HL-60 (cell line): ENCODE results near the gene PTBP3.

Source experiments
- DNase-seq, 2 experiments: peaks; one replicate each; pipeline ENCODE4 v3.0.0-alpha.2; 2010 to 2020; ENCODE audit warnings: low read depth in 1 of 2, low spot score in 1 of 2
- H3K27ac ChIP-seq: fragments of 250-450 bp; sonication (Bioruptor Pico); replicated peaks from 2 replicates; pipeline ENCODE4 v1.5.1; 2020; ENCODE audit warnings: mild to moderate bottlenecking, moderate library complexity
- H3K27me3 ChIP-seq: fragments of 250-450 bp; sonication (Bioruptor Pico); 2 replicates; pipeline ENCODE4 v1.5.1; 2021; ENCODE audit warnings: mild to moderate bottlenecking, moderate library complexity; ENCODE audit not compliant: insufficient read depth, poor library complexity, severe bottlenecking
- H3K4me3 ChIP-seq: replicated peaks from 2 replicates; pipeline ENCODE4 v1.5.1; 2011; ENCODE audit warnings: mild to moderate bottlenecking, control low read depth, low read length; ENCODE audit not compliant: insufficient read depth
- CTCF ChIP-seq: IDR thresholded peaks from one replicate; pipeline ENCODE4 v1.5.1; 2011; ENCODE audit warnings: low read length, control low read depth, inconsistent platforms; ENCODE audit not compliant: insufficient read depth
- GABPA ChIP-seq: IDR thresholded peaks from 2 replicates; pipeline ENCODE4 v1.6.1; 2012; ENCODE audit warnings: low read depth
- POLR2AphosphoS5 ChIP-seq: IDR thresholded peaks from 2 replicates; pipeline ENCODE4 v1.6.1; 2012; ENCODE audit warnings: low read depth
- REST ChIP-seq: IDR thresholded peaks from 2 replicates; pipeline ENCODE4 v1.6.1; 2012; ENCODE audit warnings: low read depth; ENCODE audit not compliant: insufficient replicate concordance
- SPI1 ChIP-seq: IDR thresholded peaks from 2 replicates; pipeline ENCODE4 v1.6.1; 2012; ENCODE audit warnings: low read depth, mild to moderate bottlenecking, borderline replicate concordance
- long read RNA-seq: library from polyadenylated mRNA; unstranded; transcript quantifications from one replicate; pipeline ENCODE4 v2.0.0, GENCODE V29; 2020

Gene PTBP3
- long read RNA-seq, full-length matches to known transcripts = 47 of 133 reads
- long read RNA-seq, partial matches to known transcripts = 23 of 133 reads
- long read RNA-seq, other reads (novel, unspliced or antisense) = 63 of 133 reads

- no peaks in the 10 kb centered on the region for H3K27me3 ChIP-seq
- peak within 1 kb of the TSS; percentile 98 for H3K27ac ChIP-seq
- TF ChIP-seq REST (peak; percentile 26), GABPA (no peak; the same call in 1 of the 2 replicates), CTCF (no peak), SPI1 (peak; percentile 90), POLR2AphosphoS5 (peak; percentile 15; the same call in 1 of the 2 replicates)
- peak; percentile 68 to 85 for DNase-seq
- H3K4me3 ChIP-seq = peak within 1 kb of the TSS; percentile 74
Observed at GRCh38 chr9:112332977-112333638, at the start of gene PTBP3. Gene PTBP3, minus strand, starts transcription at chr9:112333619. Its CDS starts 35,754 bp downstream, at chr9:112297865.

GRCh38 chr9:112382501-112383364 lies 49.3 kb upstream of the PTBP3 start:
- no peak for DNase-seq
- no peaks in the 10 kb centered on the region for H3K27me3 ChIP-seq
- H3K27ac ChIP-seq = no peak overlapping the region
- no peak for TF ChIP-seq CTCF
- TF ChIP-seq POLR2AphosphoS5 = no peak
- no peak for TF ChIP-seq SPI1
- no peak for TF ChIP-seq REST
- no peak for TF ChIP-seq GABPA
- no peak overlapping the region for H3K4me3 ChIP-seq

GRCh38 chr9:112382066-112382465 lies 48.6 kb upstream of the PTBP3 start:
- TF ChIP-seq POLR2AphosphoS5 (no peak), SPI1 (peak; percentile 57; the same call in 1 of the 2 replicates), CTCF (no peak)
- Histone ChIP-seq H3K4me3 (no peak overlapping the region), H3K27ac (no peak overlapping the region), H3K27me3 (no peaks in the 10 kb centered on the region)
- DNase-seq = no peak
